IgD-negative memory B cell (primary cell): ENCODE data around the gene MEI1. TPM values are rescaled to one million over a fixed set of nuclear protein-coding genes. Genes with fewer than 3 reads are reported as not detected.
A peak's percentile ranks its signal among the peaks of the same experiment; 100 is the strongest.
"Not testable (repeated sequence)": the region's sequence is repeated elsewhere in the genome, so short reads cannot be mapped to it uniquely, and the experiment has no call there.

Experiments used
- H3K27ac Mint-ChIP-seq, 3 donors: one replicate each; pipeline ENCODE4 v1.8.0; 2020 to 2022; ENCODE audit warnings: mild to moderate bottlenecking in 3 of 3, mixed read lengths in 3 of 3, moderate library complexity in 1 of 3
- H3K27me3 Mint-ChIP-seq: one replicate; pipeline ENCODE4 v1.8.0; 2021; ENCODE audit warnings: mixed read lengths
- H3K36me3 Mint-ChIP-seq: one replicate; pipeline ENCODE4 v1.8.0; 2020; ENCODE audit warnings: mild to moderate bottlenecking, mixed read lengths
- H3K4me1 Mint-ChIP-seq, 3 donors: one replicate each; pipeline ENCODE4 v1.8.0; 2020 to 2022; ENCODE audit warnings: mixed read lengths in 3 of 3, mild to moderate bottlenecking in 1 of 3
- H3K4me3 Mint-ChIP-seq, 4 donors: one replicate each; pipeline ENCODE4 v1.8.0; 2020 to 2022; ENCODE audit warnings: mild to moderate bottlenecking in 4 of 4, mixed read lengths in 4 of 4, moderate library complexity in 3 of 4
- H3K9me3 Mint-ChIP-seq, 3 donors: one replicate each; pipeline ENCODE4 v1.8.0; 2020 to 2021; ENCODE audit warnings: mixed read lengths in 3 of 3, mild to moderate bottlenecking in 1 of 3
- polyA plus RNA-seq: library from polyadenylated mRNA; unstranded; fragments of 300-500 nt; fragmentation: Illumina TruSeq; gene quantifications from one replicate; pipeline ENCODE4 v1.2.3, GENCODE V29; 2021

MEI1 gene
- polyA plus RNA-seq, 1 donor from 2014 or later: 105 TPM

- H3K9me3 Mint-ChIP-seq: no peaks in the 10 kb centered on the region
- peak overlapping the region; percentile 88 to 98 (median 91) for H3K27ac Mint-ChIP-seq
- no peaks in the 10 kb centered on the region for H3K36me3 Mint-ChIP-seq
- H3K27me3 Mint-ChIP-seq: no peaks in the 10 kb centered on the region
- H3K4me1 Mint-ChIP-seq: peaks cover 10 to 11% (median 10%) of the 10 kb centered on the region in 3 donors
- peak overlapping the region in 1 of 4 donors; percentile 79 for H3K4me3 Mint-ChIP-seq
Measured at GRCh38 chr22:41696703-41697102, 2.6 kb upstream of the MEI1 start.

DNA sequence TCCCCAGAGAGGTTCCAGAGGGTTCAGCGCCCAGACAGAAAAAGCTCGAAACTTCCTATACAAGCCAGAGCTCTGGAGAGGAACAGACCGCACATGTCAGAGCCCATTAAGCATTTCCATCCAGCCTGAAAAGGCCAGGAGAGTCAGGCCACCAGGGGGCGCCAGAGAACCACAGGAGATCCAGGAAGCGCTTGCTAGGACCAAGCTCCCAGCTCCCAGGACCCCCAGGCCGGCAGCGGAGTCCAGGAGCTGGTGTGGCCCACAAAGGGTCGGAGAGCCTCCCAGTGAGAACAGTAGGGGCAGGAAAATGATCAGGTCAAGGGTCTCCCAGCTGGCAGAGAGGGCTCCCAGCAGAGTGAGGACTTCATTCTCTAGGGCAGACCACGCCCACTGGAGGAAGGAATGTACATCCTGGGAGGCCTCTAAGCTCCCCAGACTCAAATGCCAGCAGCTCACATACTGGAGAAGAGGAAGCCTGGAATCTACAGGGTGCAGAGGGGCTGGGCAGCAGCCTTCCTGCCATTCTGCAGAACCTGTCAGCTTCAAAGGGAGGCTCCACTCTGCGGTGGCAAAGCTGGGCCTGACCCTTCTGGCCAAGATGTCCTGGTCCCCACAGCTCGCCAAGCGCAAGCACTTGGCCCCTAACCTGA lies 2.1 kb upstream of the MEI1 start:
- Mint-ChIP-seq H3K36me3 (no peaks in the 10 kb centered on the region), H3K4me3 (peak overlapping the region; percentile 53 to 91 (median 68)), H3K9me3 (no peaks in the 10 kb centered on the region), H3K4me1 (peaks cover 10 to 11% (median 11%) of the 10 kb centered on the region in 3 donors), H3K27ac (peak overlapping the region; percentile 88 to 98 (median 91)), H3K27me3 (no peaks in the 10 kb centered on the region)

DNA sequence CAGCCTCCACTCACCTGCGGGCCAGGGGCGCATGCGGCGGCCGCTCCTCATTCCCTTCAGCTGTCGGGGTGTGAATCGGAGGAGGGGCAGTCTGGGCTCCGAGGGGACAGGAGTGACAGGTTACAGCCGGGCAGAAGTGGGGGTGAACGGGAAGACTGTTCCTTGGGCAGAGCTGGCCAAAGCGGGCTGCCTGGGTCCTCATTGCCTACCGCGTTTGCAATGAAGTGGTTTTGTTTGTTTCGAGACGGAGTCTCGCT lies 733 bp downstream of the MEI1 start:
- no peaks in the 10 kb centered on the region for H3K9me3 Mint-ChIP-seq
- peaks cover 10 to 11% (median 11%) of the 10 kb centered on the region in 3 donors for H3K4me1 Mint-ChIP-seq
- H3K36me3 Mint-ChIP-seq: no peaks in the 10 kb centered on the region
- H3K27me3 Mint-ChIP-seq: no peaks in the 10 kb centered on the region
- no peak overlapping the region for H3K4me3 Mint-ChIP-seq
- peak overlapping the region in 1 of 3 donors; percentile 42 for H3K27ac Mint-ChIP-seq

- Mint-ChIP-seq H3K4me1 (peaks cover 4 to 6% (median 4%) of the 10 kb centered on the region in 3 donors), H3K4me3 (no peak overlapping the region), H3K27ac (no peak overlapping the region), H3K9me3 (no peaks in the 10 kb centered on the region), H3K27me3 (no peaks in the 10 kb centered on the region), H3K36me3 (no peaks in the 10 kb centered on the region)
Measured at GRCh38 chr22:41702763-41703162, 3.5 kb downstream of the MEI1 start.

DNA sequence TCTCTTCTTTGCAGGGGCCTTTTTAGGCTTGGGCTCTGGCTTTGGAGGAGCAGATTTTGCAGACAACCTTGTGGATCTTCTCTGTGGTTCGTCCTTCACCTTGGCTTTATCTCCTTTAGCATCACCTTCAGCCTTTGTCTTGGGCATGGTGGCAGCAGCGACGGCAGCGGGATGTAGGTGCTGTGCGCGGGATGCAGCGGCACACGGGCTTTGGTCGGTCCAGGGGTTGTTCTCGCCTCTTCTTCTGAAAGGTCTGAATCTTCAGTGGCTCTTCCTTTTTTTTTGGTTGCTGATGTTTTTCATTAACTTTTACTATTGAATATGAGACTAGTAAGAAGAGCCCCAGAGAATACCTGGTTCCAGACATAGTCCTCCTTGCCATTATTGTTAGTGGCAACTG lies 10.0 kb downstream of the MEI1 start:
- Mint-ChIP-seq H3K36me3 (no peaks in the 10 kb centered on the region), H3K9me3 (no peaks in the 10 kb centered on the region), H3K4me3 (no peak overlapping the region), H3K27me3 (no peaks in the 10 kb centered on the region), H3K4me1 (peaks cover 0 to 1% (median 0%) of the 10 kb centered on the region in 3 donors), H3K27ac (no peak overlapping the region)

DNA sequence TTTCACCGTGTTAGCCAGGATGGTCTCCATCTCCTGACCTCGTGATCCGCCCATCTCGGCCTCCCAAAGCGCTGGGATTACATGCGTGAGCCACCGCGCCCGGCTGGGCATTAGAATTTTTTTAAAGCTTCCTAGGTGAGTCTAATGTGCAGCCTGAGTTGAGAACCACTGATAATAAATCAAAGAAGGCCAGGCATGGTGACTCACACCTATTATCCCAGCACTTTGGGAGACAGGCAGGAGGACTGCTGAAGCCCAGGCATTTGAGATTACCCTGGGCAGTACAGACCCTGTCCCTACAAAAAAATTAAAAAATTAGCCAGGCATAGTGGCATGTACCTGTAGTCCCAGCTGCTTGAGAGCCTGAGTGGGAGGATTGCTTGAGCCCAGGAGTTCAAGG lies 13.7 kb downstream of the MEI1 start:
- no peaks in the 10 kb centered on the region for H3K36me3 Mint-ChIP-seq
- no peak overlapping the region for H3K4me3 Mint-ChIP-seq
- peaks cover 0 to 1% (median 0%) of the 10 kb centered on the region in 3 donors for H3K4me1 Mint-ChIP-seq
- no peaks in the 10 kb centered on the region for H3K9me3 Mint-ChIP-seq
- no peaks in the 10 kb centered on the region for H3K27me3 Mint-ChIP-seq
- no peak overlapping the region for H3K27ac Mint-ChIP-seq

GRCh38 chr22:41722496-41722895 lies 23.2 kb downstream of the MEI1 start:
- Mint-ChIP-seq H3K27me3 (no peaks in the 10 kb centered on the region), H3K36me3 (no peaks in the 10 kb centered on the region), H3K4me3 (no peak overlapping the region), H3K9me3 (no peaks in the 10 kb centered on the region), H3K4me1 (no peaks in the 10 kb centered on the region), H3K27ac (no peak overlapping the region)

- H3K4me3 Mint-ChIP-seq: no peak overlapping the region
- no peaks in the 10 kb centered on the region for H3K4me1 Mint-ChIP-seq
- no peaks in the 10 kb centered on the region for H3K9me3 Mint-ChIP-seq
- H3K27ac Mint-ChIP-seq: no peak overlapping the region
- no peaks in the 10 kb centered on the region for H3K27me3 Mint-ChIP-seq
- H3K36me3 Mint-ChIP-seq: no peaks in the 10 kb centered on the region
Measured at GRCh38 chr22:41725510-41726110, 26.3 kb downstream of the MEI1 start.

- Mint-ChIP-seq H3K4me1 (peaks cover 0 to 4% (median 3%) of the 10 kb centered on the region in 3 donors), H3K36me3 (no peaks in the 10 kb centered on the region), H3K9me3 (no peaks in the 10 kb centered on the region), H3K4me3 (no peak overlapping the region), H3K27ac (peak overlapping the region in 1 of 3 donors; percentile 23), H3K27me3 (no peaks in the 10 kb centered on the region)
Measured at GRCh38 chr22:41731609-41732008, 32.3 kb downstream of the MEI1 start.

GRCh38 chr22:41732096-41732772 lies 32.9 kb downstream of the MEI1 start:
- H3K27ac Mint-ChIP-seq: peak overlapping the region in 1 of 3 donors; percentile 71
- H3K4me1 Mint-ChIP-seq: peaks cover 0 to 4% (median 3%) of the 10 kb centered on the region in 3 donors

DNA sequence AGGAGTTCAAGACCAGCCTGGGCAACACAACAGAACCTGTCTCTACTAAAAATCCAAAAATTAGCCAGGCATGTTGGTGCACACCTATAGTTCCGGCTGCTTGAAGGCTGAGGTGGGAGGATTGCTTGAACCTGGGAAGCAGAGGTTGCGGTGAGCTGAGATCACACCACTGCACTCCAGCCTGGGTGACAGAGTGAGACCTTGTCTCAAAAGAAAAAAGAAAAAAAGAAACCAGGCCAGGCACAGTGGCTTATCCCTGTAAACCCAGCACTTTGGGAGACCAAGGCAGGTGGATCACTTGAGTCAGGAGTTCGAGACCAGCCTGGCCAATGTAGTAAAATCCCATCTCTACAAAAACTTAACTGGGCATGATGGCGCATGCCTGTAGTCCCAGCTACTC lies 33.9 kb downstream of the MEI1 start:
- H3K27ac Mint-ChIP-seq, H3K27me3 Mint-ChIP-seq, H3K36me3 Mint-ChIP-seq, H3K4me3 Mint-ChIP-seq, H3K4me1 Mint-ChIP-seq, H3K9me3 Mint-ChIP-seq: not testable (repeated sequence)

More at GRCh38 chr22:41732096-41732772, 32.9 kb downstream of the MEI1 start:
- no peak overlapping the region for H3K4me3 Mint-ChIP-seq
- H3K36me3 Mint-ChIP-seq: no peaks in the 10 kb centered on the region
- H3K9me3 Mint-ChIP-seq: no peaks in the 10 kb centered on the region
- no peaks in the 10 kb centered on the region for H3K27me3 Mint-ChIP-seq

- no peaks in the 10 kb centered on the region for H3K9me3 Mint-ChIP-seq
- H3K27ac Mint-ChIP-seq: no peak overlapping the region
Measured at GRCh38 chr22:41739576-41739975, 40.3 kb downstream of the MEI1 start.

GRCh38 chr22:41742918-41743317 lies 43.6 kb downstream of the MEI1 start:
- no peaks in the 10 kb centered on the region for H3K9me3 Mint-ChIP-seq
- peaks cover 24 to 31% (median 24%) of the 10 kb centered on the region in 3 donors for H3K4me1 Mint-ChIP-seq
- no peaks in the 10 kb centered on the region for H3K36me3 Mint-ChIP-seq
- H3K27me3 Mint-ChIP-seq: no peaks in the 10 kb centered on the region
- H3K4me3 Mint-ChIP-seq: no peak overlapping the region
- H3K27ac Mint-ChIP-seq: no peak overlapping the region

More at GRCh38 chr22:41739576-41739975, 40.3 kb downstream of the MEI1 start:
- Mint-ChIP-seq H3K36me3 (no peaks in the 10 kb centered on the region), H3K27me3 (no peaks in the 10 kb centered on the region), H3K4me3 (no peak overlapping the region), H3K4me1 (peaks cover 0 to 6% (median 3%) of the 10 kb centered on the region in 3 donors)

- Mint-ChIP-seq H3K27ac (peak overlapping the region; percentile 70 to 90 (median 85)), H3K4me3 (peak overlapping the region in 3 of 4 donors; percentile 58 to 82 (median 67)), H3K4me1 (peaks cover 28 to 37% (median 31%) of the 10 kb centered on the region in 3 donors), H3K27me3 (no peaks in the 10 kb centered on the region), H3K36me3 (peaks cover 2% of the 10 kb centered on the region), H3K9me3 (no peaks in the 10 kb centered on the region)
Measured at GRCh38 chr22:41745968-41746367, 46.7 kb downstream of the MEI1 start.

DNA sequence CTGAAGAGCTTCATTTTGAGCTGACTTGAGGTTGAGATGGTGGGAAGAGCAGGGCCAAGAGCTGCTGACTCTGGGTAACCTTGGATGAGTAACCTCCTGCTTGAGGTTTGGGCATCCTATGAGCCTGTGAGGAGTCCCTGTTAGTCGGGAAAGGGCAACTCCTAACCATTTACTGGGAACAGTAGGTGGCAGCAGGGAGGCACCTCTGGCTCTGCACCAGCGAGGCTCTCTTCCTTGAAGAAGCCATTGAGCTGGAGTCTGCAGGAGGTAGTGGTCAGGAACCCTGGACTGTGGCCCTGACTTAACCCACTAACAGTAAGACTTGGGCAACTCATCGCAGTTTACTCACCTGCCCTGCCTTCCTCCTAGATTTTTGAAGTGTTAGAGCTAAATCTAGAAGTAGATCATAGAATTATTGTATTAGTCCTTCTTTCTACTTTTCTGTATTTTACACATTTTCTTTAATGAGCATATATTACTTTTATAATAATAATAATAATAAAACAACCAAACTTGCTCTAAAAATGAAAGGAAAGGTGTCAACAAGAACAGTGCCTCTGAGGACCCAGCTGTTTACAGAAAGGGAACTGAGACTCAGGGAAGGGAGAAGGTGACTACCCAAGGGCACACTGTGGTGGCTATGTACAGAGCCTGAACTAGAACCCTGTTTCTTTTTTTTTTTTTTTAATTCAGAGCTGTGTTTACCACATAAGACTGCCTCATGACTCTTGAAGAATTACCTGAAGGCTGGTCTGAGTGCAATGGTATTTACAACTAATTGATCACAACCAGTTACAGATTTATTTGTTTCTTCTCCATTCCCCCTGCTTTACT lies 47.5 kb downstream of the MEI1 start:
- Mint-ChIP-seq H3K27ac (peak overlapping the region; percentile 24 to 90 (median 85)), H3K27me3 (no peaks in the 10 kb centered on the region), H3K9me3 (no peaks in the 10 kb centered on the region), H3K4me1 (peaks cover 28 to 37% (median 31%) of the 10 kb centered on the region in 3 donors), H3K36me3 (peaks cover 2% of the 10 kb centered on the region), H3K4me3 (peak overlapping the region in 3 of 4 donors; percentile 58 to 84 (median 67))
